Endothelial cell of umbilical vein (primary cell): Measurements from ENCODE around the gene RTF2. TPM values are rescaled to one million over a fixed set of nuclear protein-coding genes. Genes with fewer than 3 reads are reported as not detected.

Source experiments
- BruUV-seq: library from RNA; stranded (reverse); fragments of 400-500 nt; replicated peaks from 2 replicates; lab custom pipeline; 2021; lab: Mats Ljungman, UMichigan
- CTCF ChIA-PET: fragments of 300-600, 350-600 bp; sonication (Branson Sonifier 250); formaldehyde crosslinking; loops from one replicate; lab custom pipeline; 2021; ENCODE audit warnings: antibody characterized with exemption, inconsistent platforms; lab: Charles Lee
- POLR2A ChIA-PET: fragments of 300-600, 350-600 bp; sonication (Branson Sonifier 250); formaldehyde crosslinking; loops from one replicate; lab custom pipeline; 2021; ENCODE audit warnings: antibody characterized with exemption, inconsistent platforms; lab: Charles Lee
- DNase-seq: peaks from one replicate; pipeline ENCODE4 v3.0.0-alpha.2; 2011; ENCODE audit warnings: low read depth, low spot score
- FAIRE-seq: peaks from 2 replicates; lab custom pipeline; 2011; peaks lifted over from hg19 to GRCh38; lab: Jason Lieb, UNC
- H2AFZ ChIP-seq: 2 replicates; pipeline ENCODE4 v1.6.0; 2012; ENCODE audit warnings: low read depth, low read length, control low read depth, inconsistent platforms
- H3K27ac ChIP-seq: 2 replicates; pipeline ENCODE4 v1.5.1; 2011; ENCODE audit warnings: low read depth, mild to moderate bottlenecking, control low read depth, low read length, moderate library complexity; ENCODE audit not compliant: insufficient read depth
- H3K27me3 ChIP-seq, 2 experiments: 2 replicates each; pipeline versions ENCODE4 v1.6.0 to v1.6.1; 2011; ENCODE audit warnings: low read length in 2 of 2, mixed read lengths in 1 of 2; ENCODE audit not compliant: control insufficient read depth in 2 of 2, insufficient read depth in 2 of 2
- H3K36me3 ChIP-seq, 2 experiments: 2 replicates in 1 of 2; 3 replicates in 1 of 2; pipeline ENCODE4 v1.5.1; 2011; ENCODE audit warnings: low read length in 2 of 2, mild to moderate bottlenecking in 1 of 2, moderate library complexity in 1 of 2; ENCODE audit not compliant: control insufficient read depth in 2 of 2, insufficient read depth in 2 of 2; ENCODE audit errors: extremely low read depth in 1 of 2
- H3K4me1 ChIP-seq: 3 replicates; pipeline ENCODE4 v1.5.1; 2011; ENCODE audit warnings: mild to moderate bottlenecking, low read length; ENCODE audit not compliant: control insufficient read depth, insufficient read depth; ENCODE audit errors: extremely low read depth
- H3K4me2 ChIP-seq: 2 replicates; pipeline ENCODE4 v1.6.1; 2011; ENCODE audit warnings: low read length, control low read depth, mixed read lengths; ENCODE audit not compliant: insufficient read depth
- H3K4me3 ChIP-seq, 3 experiments: fragments of 200-600 bp in 1 of 3; sonication (generic), shearing (Covaris generic) in 1 of 3; replicated peaks in 1 of 3; 2 replicates each; pipeline ENCODE4 v1.5.1; 2011 to 2016; ENCODE audit warnings: control low read depth in 3 of 3, low read length in 3 of 3, mild to moderate bottlenecking in 2 of 3, inconsistent platforms in 1 of 3, low read depth in 1 of 3, moderate library complexity in 1 of 3; ENCODE audit not compliant: insufficient read depth in 1 of 3
- H3K79me2 ChIP-seq: 2 replicates; pipeline ENCODE4 v1.6.0; 2012; ENCODE audit warnings: low read length, inconsistent platforms; ENCODE audit not compliant: control insufficient read depth, insufficient read depth
- H3K9ac ChIP-seq: replicated peaks from 2 replicates; pipeline ENCODE3; 2011; ENCODE audit warnings: low read length, control low read depth; ENCODE audit not compliant: insufficient read depth; ENCODE audit errors: extremely low read depth
- H3K9me1 ChIP-seq: replicated peaks from 3 replicates; pipeline ENCODE4 v1.6.0; 2011; ENCODE audit warnings: mild to moderate bottlenecking, low read length; ENCODE audit not compliant: control insufficient read depth, insufficient read depth; ENCODE audit errors: extremely low read depth
- H3K9me3 ChIP-seq: replicated peaks from 2 replicates; pipeline ENCODE4 v1.5.1; 2012; ENCODE audit warnings: low read length, inconsistent platforms; ENCODE audit not compliant: control insufficient read depth, insufficient read depth
- H4K20me1 ChIP-seq: replicated peaks from 2 replicates; pipeline ENCODE3; 2011; ENCODE audit warnings: mild to moderate bottlenecking, low read length; ENCODE audit not compliant: control insufficient read depth, insufficient read depth; ENCODE audit errors: extremely low read depth
- CTCF ChIP-seq, 2 donors: IDR thresholded peaks; 1 replicate in 1 of 2; 2 replicates in 1 of 2; pipeline ENCODE4 v1.5.1; 2011; ENCODE audit warnings: low read length in 2 of 2, mild to moderate bottlenecking in 2 of 2, moderate library complexity in 2 of 2, control low read depth in 1 of 2, inconsistent platforms in 1 of 2, low read depth in 1 of 2; ENCODE audit not compliant: insufficient read depth in 1 of 2; ENCODE audit errors: extremely low read depth in 1 of 2
- EZH2 ChIP-seq: IDR thresholded peaks from 2 replicates; pipeline ENCODE4 v1.6.1; 2012; ENCODE audit warnings: borderline replicate concordance, low read depth, mild to moderate bottlenecking, moderate library complexity, low read length, inconsistent platforms; ENCODE audit not compliant: severe bottlenecking
- FOS ChIP-seq: IDR thresholded peaks from 2 replicates; pipeline ENCODE4 v1.6.1; 2011; ENCODE audit warnings: mild to moderate bottlenecking, low read length, moderate library complexity, borderline replicate concordance; ENCODE audit not compliant: insufficient read depth
- GATA2 ChIP-seq: IDR thresholded peaks from 2 replicates; pipeline ENCODE4 v1.7.0; 2011; ENCODE audit warnings: low read depth, mild to moderate bottlenecking, moderate library complexity, mixed read lengths, low read length; ENCODE audit not compliant: insufficient read length, insufficient read depth
- JUN ChIP-seq: IDR thresholded peaks from 2 replicates; pipeline ENCODE4 v1.6.1; 2011; ENCODE audit warnings: borderline replicate concordance, low read depth; ENCODE audit not compliant: insufficient read length, insufficient read depth
- MYC ChIP-seq: IDR thresholded peaks from one replicate; pipeline ENCODE4 v1.6.1; 2011; ENCODE audit warnings: mild to moderate bottlenecking, low read depth, low read length
- POLR2A ChIP-seq: IDR thresholded peaks from 2 replicates; pipeline ENCODE4 v1.6.1; 2012; ENCODE audit warnings: low read depth, mild to moderate bottlenecking, control low read depth, low read length
- POLR2AphosphoS5 ChIP-seq: IDR thresholded peaks from 2 replicates; pipeline ENCODE4 v1.6.1; 2012; ENCODE audit warnings: low read depth, mild to moderate bottlenecking, control low read depth, low read length, moderate library complexity; ENCODE audit not compliant: insufficient read depth
- dilution Hi-C: fragments of 300-500 bp; cut with MboI; formaldehyde crosslinking; loops from one replicate; pipeline ENCODE4 v1.15.0; 2019; ENCODE audit warnings: low sequenced_read_pairs; ENCODE audit not compliant: extremely low pct_ligation_motif_present
- intact Hi-C: fragments of 100-400 bp; cut with micrococcal nuclease; formaldehyde crosslinking; loops from one replicate; pipeline ENCODE4 v1.10.0; 2022
- polyA plus RNA-seq, 4 experiments: library from polyadenylated mRNA; depleted of rRNA in 3 of 4; stranded (reverse) in 3 of 4; unstranded in 1 of 4; fragments of >200 nt; gene quantifications; 2 replicates each; pipeline versions ENCODE4 v1.2.1 to v1.2.3, GENCODE V29; 2011 to 2012; ENCODE audit warnings: missing spikeins in 1 of 4
- total RNA-seq: library from RNA; stranded (reverse); gene quantifications from 2 replicates; pipeline ENCODE4 v1.2.3, GENCODE V29; 2021
- TF ChIP-seq, protein P1 (sequence below): IDR thresholded peaks from 2 replicates; pipeline ENCODE4 v1.6.1; 2011; ENCODE audit not compliant: insufficient read depth, insufficient read length

The RTF2 gene
- total and polyA plus RNA-seq, 2 donors (not counting 3 experiments of a cell fraction or from before 2014, with no cell fraction given) = 68.8 to 84.7 TPM

- Histone ChIP-seq H3K9me3 (no peaks in the 10 kb centered on the region), H3K79me2 (no peaks in the 10 kb centered on the region), H3K4me2 (no peak overlapping the region), H3K9ac (no peak overlapping the region), H3K27ac (no peak overlapping the region), H4K20me1 (no peaks in the 10 kb centered on the region), H2AFZ (no peak overlapping the region), H3K27me3 (peaks cover 71 to 73% of the 10 kb centered on the region in 2 experiments), H3K4me3 (no peak overlapping the region), H3K4me1 (peaks cover 2% of the 10 kb centered on the region), H3K36me3 (no peaks in the 10 kb centered on the region), H3K9me1 (no peaks in the 10 kb centered on the region)
- DNase-seq = no peak
- no peak for FAIRE-seq
- dilution Hi-C loops = no loop called here
- no TSS peak for BruUV-seq
- no peak for TF ChIP-seq POLR2A
- TF ChIP-seq MYC = no peak
- no peak for TF ChIP-seq GATA2
- TF ChIP-seq POLR2AphosphoS5 = no peak
- TF ChIP-seq EZH2 = no peak
- POLR2A ChIA-PET = no interaction called here
- intact Hi-C loops = no loop called here
- CTCF ChIA-PET = interaction anchor here (1.1 to 1.2 kb wide), 2 partner anchors 9 to 14 kb away, joined by 3 to 6 read pairs; no protein-coding TSS in a partner anchor
Observed at GRCh38 chr20:56428881-56429280, 39.5 kb upstream of the RTF2 start.

DNA sequence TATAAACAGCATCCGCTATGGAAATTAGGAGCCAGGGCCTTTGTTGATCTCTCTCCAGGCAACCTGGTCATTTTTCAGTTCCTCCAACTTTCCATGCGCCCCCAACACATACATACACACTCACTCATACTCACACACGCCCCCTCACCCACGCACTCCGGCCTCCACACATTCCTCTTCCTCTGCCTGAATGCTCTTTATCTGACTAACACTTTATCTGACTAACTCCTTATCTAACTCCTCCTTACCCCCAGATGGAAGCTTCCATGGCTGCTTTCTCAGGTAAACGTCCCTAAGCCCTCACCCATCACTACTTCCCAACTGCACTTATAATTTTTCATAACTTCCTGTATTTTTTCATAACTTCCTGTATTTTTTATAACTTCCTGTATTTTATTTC, 38.9 kb upstream of the RTF2 start:
- Histone ChIP-seq H3K27me3 (peaks cover 73 to 75% of the 10 kb centered on the region in 2 experiments), H4K20me1 (no peaks in the 10 kb centered on the region), H3K9ac (no peak overlapping the region), H3K4me3 (no peak overlapping the region), H3K9me1 (no peaks in the 10 kb centered on the region), H2AFZ (no peak overlapping the region), H3K79me2 (no peaks in the 10 kb centered on the region), H3K27ac (no peak overlapping the region), H3K9me3 (no peaks in the 10 kb centered on the region), H3K36me3 (no peaks in the 10 kb centered on the region), H3K4me2 (no peak overlapping the region), H3K4me1 (peaks cover 2% of the 10 kb centered on the region)
- ChIA-PET CTCF (no interaction called here), POLR2A (no interaction called here)
- dilution Hi-C loops = no loop called here
- intact Hi-C loops = no loop called here
- FAIRE-seq = no peak
- no peak for TF ChIP-seq MYC
- TF ChIP-seq GATA2 = no peak
- TF ChIP-seq POLR2A = no peak
- TF ChIP-seq CTCF (IDR thresholded peaks at IDR 0.05; ENCODE audit: extremely low read depth in 1 of 2, insufficient read depth in 1 of 2, low read depth in 1 of 2, low read length in 2 of 2) = no peak
- no peak for TF ChIP-seq EZH2
- TF ChIP-seq POLR2AphosphoS5 = no peak
- TF ChIP-seq, protein P1, sequence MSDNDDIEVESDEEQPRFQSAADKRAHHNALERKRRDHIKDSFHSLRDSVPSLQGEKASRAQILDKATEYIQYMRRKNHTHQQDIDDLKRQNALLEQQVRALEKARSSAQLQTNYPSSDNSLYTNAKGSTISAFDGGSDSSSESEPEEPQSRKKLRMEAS = no peak
- no peak for TF ChIP-seq JUN
- TF ChIP-seq FOS = no peak
- DNase-seq = peak; percentile 33
- BruUV-seq = no TSS peak
